GM12891 (cell line): ENCODE results near the gene TMEM192.

ENCODE experiments used
- POLR2A ChIP-seq: IDR thresholded peaks from 2 replicates; pipeline ENCODE4 v1.6.1; 2011; ENCODE audit warnings: low read depth, low read length, control low read depth
- POLR2AphosphoS5 ChIP-seq: IDR thresholded peaks from 2 replicates; pipeline ENCODE4 v1.6.1; 2011; ENCODE audit warnings: low read depth, low read length, control low read depth
- POU2F2 ChIP-seq: IDR thresholded peaks from 2 replicates; pipeline ENCODE4 v1.6.1; 2011; ENCODE audit warnings: low read depth, mild to moderate bottlenecking, control low read depth, low read length, moderate library complexity
- TAF1 ChIP-seq: IDR thresholded peaks from 2 replicates; pipeline ENCODE4 v1.6.1; 2011; ENCODE audit warnings: low read depth, low read length, control low read depth

DNA sequence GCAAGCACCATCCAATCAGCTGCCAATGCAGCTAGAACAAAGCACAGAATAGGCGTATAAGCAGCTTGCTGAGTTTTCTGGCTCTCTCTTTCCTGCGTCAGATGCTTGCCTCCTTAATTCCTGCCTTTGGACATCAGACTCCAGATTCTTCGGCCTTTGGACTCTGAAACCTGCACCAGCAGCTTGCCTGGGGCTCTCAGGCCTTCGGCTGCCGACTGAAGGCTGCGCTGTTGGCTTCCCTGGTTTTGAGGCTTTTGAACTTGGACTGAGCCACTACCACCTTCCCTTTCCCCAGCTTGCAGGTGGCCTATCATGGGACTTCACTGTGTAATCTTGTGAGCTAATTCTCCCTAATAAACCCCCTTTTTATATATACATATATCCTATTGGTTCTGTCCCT, 6.1 kb downstream of the TMEM192 start:
- TF ChIP-seq TAF1 (no peak), POLR2AphosphoS5 (no peak), POLR2A (no peak), POU2F2 (no peak)
